Measurements from ENCODE around the gene TNS3.

DNA sequence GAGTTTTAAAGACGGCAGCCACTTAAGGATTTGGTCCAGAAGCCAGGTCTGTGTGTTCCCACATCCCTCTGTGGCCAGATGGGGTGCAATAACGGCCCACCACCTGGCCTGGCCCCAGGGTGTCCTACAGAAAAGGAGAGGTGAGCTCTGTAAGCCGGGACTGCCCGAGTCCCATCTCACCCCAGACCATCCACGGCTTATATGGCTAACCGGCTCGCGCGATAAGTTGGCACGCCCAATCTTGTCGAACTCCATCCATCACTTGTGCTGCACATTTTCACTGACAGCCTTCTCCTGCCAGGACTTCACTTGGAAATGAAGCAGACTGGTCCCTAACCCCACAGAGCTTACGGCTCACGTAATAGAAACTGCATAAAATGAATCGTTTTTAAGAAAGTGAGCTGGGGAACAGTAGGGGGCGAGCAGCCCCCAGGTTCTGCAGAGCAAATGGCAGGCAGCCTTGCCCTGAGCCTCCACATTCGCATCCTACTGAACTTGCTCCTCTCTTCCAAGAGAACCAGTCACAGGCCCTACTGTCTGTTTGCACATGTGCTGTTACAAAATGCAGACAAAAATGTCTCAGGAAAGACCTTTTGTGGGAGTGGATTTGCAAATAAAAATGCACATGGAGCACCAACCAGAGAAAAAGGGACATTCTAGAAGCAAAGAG is 98.2 kb downstream of the TNS3 start:
- TF ChIP-seq, protein P1, sequence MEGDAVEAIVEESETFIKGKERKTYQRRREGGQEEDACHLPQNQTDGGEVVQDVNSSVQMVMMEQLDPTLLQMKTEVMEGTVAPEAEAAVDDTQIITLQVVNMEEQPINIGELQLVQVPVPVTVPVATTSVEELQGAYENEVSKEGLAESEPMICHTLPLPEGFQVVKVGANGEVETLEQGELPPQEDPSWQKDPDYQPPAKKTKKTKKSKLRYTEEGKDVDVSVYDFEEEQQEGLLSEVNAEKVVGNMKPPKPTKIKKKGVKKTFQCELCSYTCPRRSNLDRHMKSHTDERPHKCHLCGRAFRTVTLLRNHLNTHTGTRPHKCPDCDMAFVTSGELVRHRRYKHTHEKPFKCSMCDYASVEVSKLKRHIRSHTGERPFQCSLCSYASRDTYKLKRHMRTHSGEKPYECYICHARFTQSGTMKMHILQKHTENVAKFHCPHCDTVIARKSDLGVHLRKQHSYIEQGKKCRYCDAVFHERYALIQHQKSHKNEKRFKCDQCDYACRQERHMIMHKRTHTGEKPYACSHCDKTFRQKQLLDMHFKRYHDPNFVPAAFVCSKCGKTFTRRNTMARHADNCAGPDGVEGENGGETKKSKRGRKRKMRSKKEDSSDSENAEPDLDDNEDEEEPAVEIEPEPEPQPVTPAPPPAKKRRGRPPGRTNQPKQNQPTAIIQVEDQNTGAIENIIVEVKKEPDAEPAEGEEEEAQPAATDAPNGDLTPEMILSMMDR (IDR thresholded peaks at IDR 0.05), result peak in 3 of 4 experiments; percentile 8 to 38 (median 33)
- no peak for TF ChIP-seq POLR2A (IDR thresholded peaks at IDR 0.05)

Data from uterus (tissue), 2 donors.